ENCODE measurements around the gene DAP. TPM values are rescaled to one million over a fixed set of nuclear protein-coding genes. Genes with fewer than 3 reads are reported as not detected.

DAP gene
- total and polyA plus RNA-seq, 12 donors, result 27.4 to 197 (median 101) TPM

DNA sequence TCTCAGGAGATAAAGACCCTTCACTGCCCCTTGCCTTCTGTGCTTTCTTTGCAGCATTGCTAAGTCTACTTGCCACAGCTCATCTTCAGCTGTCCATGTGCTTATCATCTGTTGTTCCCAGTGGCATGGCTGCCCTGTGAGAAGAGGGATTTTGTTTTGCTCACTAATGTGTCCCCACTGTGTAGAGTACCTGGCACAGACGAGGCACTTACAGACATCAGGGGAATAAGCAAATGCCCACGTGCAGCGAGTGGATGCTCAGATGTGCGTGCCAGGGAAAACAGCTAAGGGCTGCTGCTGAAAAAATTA, 31.0 kb downstream of the DAP start:
- intact Hi-C loops (cut with DNase I), result no loop called here
- Histone ChIP-seq H3K36me3 (replicated peaks in 1 of 2) (no peaks in the 10 kb centered on the region), H3K9me3 (replicated peaks in 1 of 3) (no peaks in the 10 kb centered on the region), H3K4me3 (no peak overlapping the region), H3K4me1 (replicated peaks in 1 of 2) (peaks cover 18 to 26% of the 10 kb centered on the region in 2 donors), H3K27ac (no peak overlapping the region), H3K27me3 (no peaks in the 10 kb centered on the region)
- TF ChIP-seq POLR2A (IDR thresholded peaks at IDR 0.05), result no peak
- TF ChIP-seq, protein P1, sequence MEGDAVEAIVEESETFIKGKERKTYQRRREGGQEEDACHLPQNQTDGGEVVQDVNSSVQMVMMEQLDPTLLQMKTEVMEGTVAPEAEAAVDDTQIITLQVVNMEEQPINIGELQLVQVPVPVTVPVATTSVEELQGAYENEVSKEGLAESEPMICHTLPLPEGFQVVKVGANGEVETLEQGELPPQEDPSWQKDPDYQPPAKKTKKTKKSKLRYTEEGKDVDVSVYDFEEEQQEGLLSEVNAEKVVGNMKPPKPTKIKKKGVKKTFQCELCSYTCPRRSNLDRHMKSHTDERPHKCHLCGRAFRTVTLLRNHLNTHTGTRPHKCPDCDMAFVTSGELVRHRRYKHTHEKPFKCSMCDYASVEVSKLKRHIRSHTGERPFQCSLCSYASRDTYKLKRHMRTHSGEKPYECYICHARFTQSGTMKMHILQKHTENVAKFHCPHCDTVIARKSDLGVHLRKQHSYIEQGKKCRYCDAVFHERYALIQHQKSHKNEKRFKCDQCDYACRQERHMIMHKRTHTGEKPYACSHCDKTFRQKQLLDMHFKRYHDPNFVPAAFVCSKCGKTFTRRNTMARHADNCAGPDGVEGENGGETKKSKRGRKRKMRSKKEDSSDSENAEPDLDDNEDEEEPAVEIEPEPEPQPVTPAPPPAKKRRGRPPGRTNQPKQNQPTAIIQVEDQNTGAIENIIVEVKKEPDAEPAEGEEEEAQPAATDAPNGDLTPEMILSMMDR (IDR thresholded peaks at IDR 0.05), result no peak
- 91 to 98% (median 95%) methylated on average over 4 of the region's 4 CpGs for WGBS, 4 donors
- DNase-seq, result no peak

DNA sequence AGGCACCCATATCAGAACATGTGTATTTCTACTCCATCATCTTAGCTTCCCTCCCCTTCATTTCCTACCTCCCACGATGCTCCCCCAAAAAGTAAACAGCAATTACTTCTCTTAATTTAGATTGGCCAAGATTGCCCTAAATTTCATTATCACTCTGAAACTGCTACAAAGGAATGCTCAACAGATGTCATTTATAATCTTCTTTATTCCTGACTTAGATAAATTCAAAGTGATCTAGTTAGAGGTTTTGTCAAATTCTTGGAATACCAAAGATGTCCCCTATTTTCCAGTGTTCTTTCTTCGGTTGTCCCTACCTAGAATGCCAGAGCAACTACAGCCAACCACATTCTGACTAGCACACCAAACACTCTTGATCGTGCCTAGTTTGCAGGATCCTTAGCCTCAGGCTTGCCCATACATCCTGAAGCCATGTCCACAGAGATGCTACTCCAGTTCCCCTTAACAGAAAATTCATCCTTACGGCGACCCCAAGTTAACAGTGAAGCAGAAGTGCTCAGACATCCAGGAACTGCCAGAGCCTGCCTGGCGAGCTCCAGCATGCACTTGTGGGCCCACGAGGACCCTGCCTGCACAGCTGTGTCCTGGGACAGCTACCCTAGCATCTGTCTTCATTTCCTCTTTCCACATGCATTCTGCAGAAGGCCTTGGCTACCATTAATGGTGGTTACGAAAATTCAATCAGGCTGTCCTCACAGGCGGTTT, 31.6 kb downstream of the DAP start:
- H3K9me3 ChIP-seq (replicated peaks in 1 of 3), result no peaks in the 10 kb centered on the region
- H3K4me1 ChIP-seq (replicated peaks in 1 of 2), result peaks cover 23 to 26% of the 10 kb centered on the region in 2 donors
- intact Hi-C loops (cut with DNase I), result no loop called here
- no peaks in the 10 kb centered on the region for H3K36me3 ChIP-seq (replicated peaks in 1 of 2)
- DNase-seq, result peak in 1 of 7 donors; percentile 21
- 77 to 92% (median 78%) methylated on average over 9 of the region's 9 CpGs for WGBS, 4 donors
- TF ChIP-seq, protein P1 (IDR thresholded peaks at IDR 0.05), result no peak
- TF ChIP-seq POLR2A (IDR thresholded peaks at IDR 0.05), result no peak
- H3K4me3 ChIP-seq, result no peak overlapping the region
- H3K27me3 ChIP-seq, result no peaks in the 10 kb centered on the region
- no peak overlapping the region for H3K27ac ChIP-seq

DNA sequence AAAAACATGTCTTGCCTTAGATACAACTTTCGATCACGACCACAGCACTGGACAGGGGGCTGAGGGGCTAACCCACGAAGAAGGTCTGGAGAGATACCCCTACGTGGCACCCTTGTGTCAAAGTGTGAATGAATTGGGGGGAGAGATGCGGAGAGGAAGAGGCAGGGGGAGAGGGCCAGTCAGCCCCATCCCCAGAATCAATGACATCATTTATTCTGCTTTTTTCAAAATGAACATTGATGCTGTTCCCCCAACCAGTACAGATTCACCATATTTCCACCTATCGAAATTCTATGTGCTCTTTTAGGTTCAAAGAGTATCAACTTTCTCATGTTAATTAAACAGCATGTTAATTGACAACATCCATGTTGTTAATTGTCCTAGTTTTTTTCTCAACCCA, 32.4 kb downstream of the DAP start:
- Histone ChIP-seq H3K4me3 (no peak overlapping the region), H3K9me3 (replicated peaks in 1 of 3) (no peaks in the 10 kb centered on the region), H3K27me3 (no peaks in the 10 kb centered on the region), H3K36me3 (replicated peaks in 1 of 2) (no peaks in the 10 kb centered on the region), H3K4me1 (replicated peaks in 1 of 2) (peaks cover 23 to 26% of the 10 kb centered on the region in 2 donors), H3K27ac (no peak overlapping the region)
- intact Hi-C loops (cut with DNase I), result no loop called here
- DNase-seq, result peak in 1 of 7 donors; percentile 31
- no peak for TF ChIP-seq POLR2A (IDR thresholded peaks at IDR 0.05)
- TF ChIP-seq, protein P1 (IDR thresholded peaks at IDR 0.05), result no peak
- 92 to 99% (median 98%) methylated on average over 6 of the region's 6 CpGs for WGBS, 4 donors

DNA sequence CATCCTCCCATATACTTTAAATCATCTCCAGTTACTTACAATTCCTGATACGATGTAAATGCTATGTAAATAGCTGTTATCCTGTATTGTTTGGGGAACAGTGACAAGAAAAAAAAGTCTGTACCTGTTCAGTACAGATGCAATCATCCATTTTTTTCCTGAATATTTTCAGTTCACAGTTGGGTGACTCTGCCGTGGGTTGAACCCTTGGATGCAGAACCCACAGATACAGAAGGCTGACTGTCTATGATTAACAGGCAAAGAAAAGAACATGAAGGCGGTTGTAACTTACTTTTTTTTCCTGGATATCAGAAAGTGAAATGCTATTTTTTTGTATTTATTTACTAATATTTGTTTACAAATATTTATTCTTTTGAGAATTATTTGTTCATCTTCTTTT, 33.2 kb downstream of the DAP start:
- Histone ChIP-seq H3K27me3 (no peaks in the 10 kb centered on the region), H3K36me3 (replicated peaks in 1 of 2) (no peaks in the 10 kb centered on the region), H3K4me1 (replicated peaks in 1 of 2) (peaks cover 19 to 26% of the 10 kb centered on the region in 2 donors), H3K9me3 (replicated peaks in 1 of 3) (no peaks in the 10 kb centered on the region), H3K4me3 (no peak overlapping the region), H3K27ac (peak overlapping the region in 2 of 5 donors; percentile 84 to 97)
- 94 to 97% (median 95%) methylated on average over 3 of the region's 3 CpGs for WGBS, 4 donors
- intact Hi-C loops (cut with DNase I), result no loop called here
- DNase-seq, result peak in 1 of 7 donors; percentile 7
- TF ChIP-seq, protein P1 (IDR thresholded peaks at IDR 0.05), result no peak
- no peak for TF ChIP-seq POLR2A (IDR thresholded peaks at IDR 0.05)

Data from adrenal gland (tissue), 12 donors.